NCI-H2107 treated with DMSO at 0.1 percent for 48 hours (cell line): ENCODE data around the gene AQP2.
"Not testable (repeated sequence)": the region's sequence is repeated elsewhere in the genome, so short reads cannot be mapped to it uniquely, and the experiment has no call there.

ENCODE experiments used
- DNase-seq: peaks from one replicate; lab custom pipeline; 2025; ENCODE audit not compliant: unreplicated experiment; lab: John Stamatoyannopoulos, UW

The AQP2 gene

DNA sequence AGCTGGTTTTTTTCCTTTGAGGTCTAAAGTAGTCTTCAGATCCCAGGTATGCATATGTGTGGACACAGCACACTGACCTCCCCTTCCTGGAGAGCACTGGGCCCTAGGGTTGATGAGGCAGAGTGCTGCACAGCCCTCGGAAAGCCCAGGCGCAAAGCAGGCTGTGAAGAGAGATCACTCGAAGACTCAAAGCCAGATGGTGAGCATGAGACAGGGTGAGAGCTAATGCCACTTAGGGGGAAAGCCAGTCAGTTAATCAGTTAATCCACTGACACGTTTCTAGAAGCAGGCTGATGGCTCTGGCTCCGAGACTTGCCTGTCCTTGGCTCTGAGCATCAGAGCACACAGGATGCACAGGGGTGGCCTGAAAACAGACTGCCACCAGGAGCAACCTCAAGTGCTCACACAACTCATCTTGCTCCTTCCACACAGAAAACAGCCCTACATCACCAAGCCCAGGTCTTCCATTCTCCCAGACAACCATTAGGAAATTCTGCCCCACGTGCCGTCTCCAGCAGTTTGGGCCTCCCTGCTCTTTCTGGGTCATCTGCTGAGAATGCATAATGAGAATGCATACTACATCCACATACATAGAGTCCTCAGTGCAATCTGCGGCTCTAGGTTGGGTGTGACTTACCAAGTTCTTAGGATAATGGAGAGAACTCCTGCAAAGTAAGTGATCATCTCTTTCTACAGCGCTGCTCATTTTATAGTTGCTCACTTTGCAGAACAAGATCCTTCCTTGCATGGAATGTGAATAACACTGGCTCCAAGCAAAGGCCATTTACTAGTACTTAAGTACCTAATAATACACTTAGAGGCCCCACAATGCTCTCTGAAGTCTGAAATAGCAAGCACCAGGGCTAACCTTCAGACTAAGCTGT is 34.2 kb downstream of the AQP2 start:
- no peak for DNase-seq

DNA sequence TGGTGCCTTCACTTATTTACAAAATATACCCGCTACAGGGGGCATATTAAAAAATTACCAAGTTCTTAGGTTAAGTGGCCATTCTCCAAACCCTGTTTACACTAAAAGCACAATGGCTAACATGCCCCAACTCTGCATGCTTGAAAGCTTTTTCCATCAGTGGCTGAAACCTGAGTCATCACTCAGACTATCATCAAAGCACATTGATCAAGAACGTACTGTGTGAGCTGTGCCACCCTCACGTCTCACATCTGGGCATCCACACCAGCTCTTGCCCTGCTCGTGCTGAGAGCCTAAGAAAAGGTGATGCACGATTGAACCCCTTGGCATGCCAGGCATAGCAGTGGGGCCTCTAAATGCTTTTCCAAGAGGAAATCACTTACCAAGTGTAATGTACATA is 35.4 kb downstream of the AQP2 start:
- peak; percentile 75 for DNase-seq

GRCh38 chr12:49986476-49986875 is 35.9 kb downstream of the AQP2 start:
- DNase-seq: not testable (repeated sequence)

DNA sequence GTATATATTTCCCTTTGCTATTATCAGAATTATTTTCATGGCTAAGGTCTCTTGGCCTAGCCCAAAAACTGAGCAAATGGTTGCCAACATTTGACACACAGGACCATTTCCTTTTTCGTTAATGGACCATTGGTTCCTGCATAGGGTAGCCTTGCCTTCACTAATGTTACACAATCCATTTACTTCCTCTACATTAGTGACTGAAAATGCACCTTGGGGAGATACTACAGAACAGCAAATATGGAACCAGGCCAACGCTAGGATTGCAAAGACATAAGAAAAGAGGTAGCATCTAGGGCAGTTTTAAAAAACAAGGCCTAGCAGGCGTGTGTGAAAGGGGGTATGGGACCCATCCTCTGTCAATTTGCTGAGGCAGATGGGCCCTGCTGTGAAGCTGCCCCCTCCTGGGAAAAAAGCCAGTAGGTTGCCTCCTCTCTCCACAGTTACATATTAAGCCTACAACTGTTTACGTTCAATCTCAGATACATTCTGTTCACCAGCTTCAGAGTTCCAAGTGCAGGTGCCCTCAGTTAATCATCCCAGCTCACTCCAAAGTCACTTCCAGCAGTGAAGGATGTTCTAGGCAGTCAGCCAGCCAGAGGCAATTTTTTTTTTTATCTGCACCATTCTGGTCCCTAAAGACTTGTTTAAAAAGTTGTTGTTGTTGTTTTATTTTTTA is 37.2 kb downstream of the AQP2 start:
- no peak for DNase-seq

- DNase-seq: not testable (repeated sequence)
Observed at GRCh38 chr12:49989400-49989799, 38.9 kb downstream of the AQP2 start.

GRCh38 chr12:49990273-49990672 is 39.7 kb downstream of the AQP2 start:
- DNase-seq: no peak

DNA sequence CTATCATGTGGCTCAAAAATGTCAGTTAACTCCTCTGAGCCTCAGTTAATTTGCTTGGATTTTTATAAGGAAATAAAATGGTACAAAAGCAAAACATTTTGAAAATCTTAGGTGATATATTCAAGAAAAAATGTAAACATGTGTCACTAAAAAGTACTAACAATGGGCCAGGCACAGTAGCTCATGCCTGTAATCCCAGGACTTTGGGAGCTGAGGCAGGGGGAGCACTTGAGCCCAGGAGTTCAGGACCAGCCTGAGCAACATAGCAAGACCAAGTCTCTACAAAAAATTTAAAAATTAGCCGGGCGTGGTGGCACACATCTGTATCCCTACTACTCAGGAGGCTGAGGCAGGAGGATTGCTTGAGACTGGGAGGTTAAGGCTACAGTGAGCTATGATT is 47.9 kb downstream of the AQP2 start:
- no peak for DNase-seq

- no peak for DNase-seq
Observed at GRCh38 chr12:50003595-50003994, 53.1 kb downstream of the AQP2 start.

- no peak for DNase-seq
Observed at GRCh38 chr12:50004696-50005095, 54.2 kb downstream of the AQP2 start.

DNA sequence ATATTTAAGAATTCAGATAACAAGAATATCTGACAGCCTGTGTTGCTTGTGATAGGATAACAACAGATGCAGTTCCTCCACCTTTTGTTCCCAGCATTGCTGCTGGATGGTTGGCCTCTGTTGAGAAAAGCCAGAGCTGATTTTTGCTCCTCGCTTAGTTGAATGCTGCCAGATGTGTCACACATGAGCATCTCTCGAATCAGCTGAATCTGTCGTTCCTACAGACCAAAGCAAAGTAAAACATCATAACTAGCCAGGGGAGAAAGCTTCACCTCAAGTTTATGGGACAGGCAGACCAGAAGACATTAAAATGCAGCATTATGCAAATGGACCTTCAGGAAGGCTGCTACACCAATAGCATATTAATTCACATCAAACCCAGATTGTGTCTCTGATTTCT is 54.6 kb downstream of the AQP2 start:
- no peak for DNase-seq

- no peak for DNase-seq
Observed at GRCh38 chr12:50006280-50006679, 55.7 kb downstream of the AQP2 start.

DNA sequence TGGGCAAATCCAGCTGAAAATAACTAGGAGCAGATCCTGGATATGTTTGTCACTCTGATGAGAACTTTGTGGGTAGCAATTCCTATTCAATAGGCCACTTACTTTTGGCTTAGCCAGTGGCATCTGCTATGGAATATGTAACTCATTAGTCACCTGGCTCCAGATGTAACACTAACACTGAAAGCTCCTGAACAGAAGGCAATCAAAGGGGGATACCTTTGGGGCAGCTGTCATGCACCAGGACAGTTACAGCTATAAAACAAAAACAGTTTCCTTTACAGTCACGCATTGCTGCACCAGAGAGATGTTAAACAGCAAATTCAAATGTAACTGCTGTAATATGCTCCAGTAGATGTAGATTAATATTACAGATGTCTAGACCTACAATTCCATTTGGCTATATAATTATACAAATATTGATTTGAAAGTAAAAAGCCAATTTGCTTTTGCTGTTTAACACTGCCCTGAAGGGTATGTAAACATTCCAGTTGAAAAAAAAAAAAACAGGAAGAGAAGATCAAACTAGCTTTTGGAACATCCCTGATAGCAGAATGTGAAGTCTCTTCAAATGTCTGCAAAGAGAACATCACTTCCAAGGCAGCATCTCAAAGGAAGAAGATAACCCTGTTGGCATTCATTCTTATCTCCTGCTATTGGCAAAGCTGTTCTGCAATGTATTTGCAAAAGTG is 56.4 kb downstream of the AQP2 start:
- DNase-seq: no peak
